HG03025 (cell line): ENCODE measurements around the gene EIF6.

Experiments
- ATAC-seq: cut with Tn5 transposase; IDR thresholded peaks from one replicate; pipeline ENCODE4 v1.9.1; 2021; ENCODE audit warnings: mild to moderate bottlenecking, moderate library complexity; ENCODE audit not compliant: unreplicated experiment, low FRiP score

Gene EIF6

GRCh38 chr20:35235881-35236280, 48.7 kb downstream of the EIF6 start:
- no peak for ATAC-seq

GRCh38 chr20:35232575-35232974, 52.0 kb downstream of the EIF6 start:
- no peak for ATAC-seq
